ENCODE data around the gene TBX3. TPM values are rescaled to one million over a fixed set of nuclear protein-coding genes. Genes with fewer than 3 reads are reported as not detected.

Gene TBX3
- total and polyA plus RNA-seq, 10 of the 15 experiments (the other 5 are each of a cell fraction or from before 2014, with no cell fraction given), result 0.04 to 0.28 (median 0.08) TPM; not detected in 7

GRCh38 chr12:114698566-114699163, 14.7 kb upstream of the TBX3 start:
- 0% methylated on average over 6 of the region's 6 CpGs for WGBS (ENCODE audit: insufficient coverage, insufficient replicate concordance, low lambda C conversion rate, missing lambda C conversion rate)
- CTCF ChIA-PET, result no interaction called here
- H3K4me1 ChIP-seq (ENCODE audit: control insufficient read depth, insufficient read depth, low read length), result no peaks in the 10 kb centered on the region
- no peaks in the 10 kb centered on the region for H4K20me1 ChIP-seq (ENCODE audit: control insufficient read depth, insufficient read depth)
- H3K4me3 ChIP-seq, result no peak overlapping the region
- no peak overlapping the region for H3K27ac ChIP-seq (ENCODE audit: control insufficient read depth, insufficient read depth)
- H3K27me3 ChIP-seq (replicated peaks in 1 of 2; ENCODE audit: control insufficient read depth in 2 of 2, insufficient read depth in 2 of 2, low read length in 1 of 2), result peaks cover 4 to 10% of the 10 kb centered on the region in 2 experiments
- no peak for ATAC-seq
- SMC1A ChIA-PET (ENCODE audit: uncharacterized antibody, unreplicated experiment), result no interaction called here
- no peaks in the 10 kb centered on the region for H3K36me3 ChIP-seq (ENCODE audit: control insufficient read depth in 2 of 2, insufficient read depth in 2 of 2, low read length in 1 of 2)
- in situ Hi-C loops (cut with MboI) (no loop called here), intact Hi-C loops (cut with micrococcal nuclease; ENCODE audit: unreplicated experiment) (no loop called here)
- H3K4me2 ChIP-seq (ENCODE audit: control insufficient read depth, insufficient read depth), result no peak overlapping the region
- no peak for TF ChIP-seq FOXK2 (IDR thresholded peaks at IDR 0.05)
- no peak for DNase-seq (ENCODE audit: low read depth, low spot score)
- RAD21 ChIA-PET (ENCODE audit: unreplicated experiment), result no interaction called here
- no TSS peak for BruUV-seq (replicated peaks)
- no peak overlapping the region for H2AFZ ChIP-seq (ENCODE audit: control insufficient read depth, low read depth, low read length)
- POLR2A ChIA-PET, result no interaction called here
- FAIRE-seq, result no peak
- H3K79me2 ChIP-seq (ENCODE audit: control insufficient read depth, insufficient read depth, low read length), result no peaks in the 10 kb centered on the region
- no peaks in the 10 kb centered on the region; the same call in 2 of the 3 replicates for H3K9me3 ChIP-seq (replicated peaks; ENCODE audit: control insufficient read depth, insufficient read depth, low read length)
- H3K9ac ChIP-seq (ENCODE audit: control insufficient read depth, insufficient read depth, low read length), result no peak overlapping the region

DNA sequence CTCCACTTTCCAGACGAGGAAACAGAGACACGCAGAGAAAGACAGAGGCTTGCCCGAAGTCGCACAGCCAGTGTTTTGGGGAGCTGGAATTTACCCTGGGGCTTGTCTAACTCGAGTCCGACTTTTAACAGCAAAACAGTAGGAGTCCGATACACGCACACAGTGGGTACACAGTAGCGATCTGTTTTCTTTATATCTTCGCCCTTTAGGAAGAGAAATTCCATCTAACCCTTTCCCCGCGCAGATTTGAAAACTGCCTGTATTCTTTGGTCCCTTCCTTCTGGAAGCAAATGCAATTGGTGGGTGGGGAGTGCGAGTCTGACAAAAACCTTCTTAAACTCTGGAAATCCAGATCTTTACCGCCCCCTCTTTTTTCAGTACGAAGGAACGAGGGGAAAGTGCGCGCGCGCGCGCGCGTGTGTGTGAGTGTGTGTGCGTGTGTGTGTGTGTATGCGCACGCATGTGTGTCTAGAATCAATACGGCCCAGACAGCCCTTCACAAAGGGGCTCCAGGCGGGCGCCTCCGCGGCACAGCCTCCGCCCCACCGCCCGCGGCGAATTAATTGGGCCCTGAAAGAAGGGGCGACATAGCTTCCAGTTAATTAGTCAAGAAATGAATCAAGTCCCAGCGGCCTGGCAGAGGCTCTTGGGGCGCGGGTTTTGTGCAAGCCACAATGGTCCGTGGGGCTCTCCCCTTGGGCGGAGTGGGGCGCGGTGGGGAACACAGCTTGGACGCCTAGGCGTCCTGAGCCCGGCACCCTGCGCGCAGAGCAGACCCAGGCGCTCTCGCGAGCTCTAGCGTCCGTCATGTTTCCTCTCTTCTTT, 14.0 kb upstream of the TBX3 start:
- BruUV-seq (replicated peaks), result no TSS peak
- Histone ChIP-seq H3K27ac (ENCODE audit: control insufficient read depth, insufficient read depth) (no peak overlapping the region), H3K4me1 (ENCODE audit: control insufficient read depth, insufficient read depth, low read length) (no peaks in the 10 kb centered on the region), H3K27me3 (replicated peaks in 1 of 2; ENCODE audit: control insufficient read depth in 2 of 2, insufficient read depth in 2 of 2, low read length in 1 of 2) (peaks cover 4 to 10% of the 10 kb centered on the region in 2 experiments), H3K4me2 (ENCODE audit: control insufficient read depth, insufficient read depth) (no peak overlapping the region), H3K79me2 (ENCODE audit: control insufficient read depth, insufficient read depth, low read length) (no peaks in the 10 kb centered on the region), H3K9ac (ENCODE audit: control insufficient read depth, insufficient read depth, low read length) (no peak overlapping the region), H4K20me1 (ENCODE audit: control insufficient read depth, insufficient read depth) (no peaks in the 10 kb centered on the region), H2AFZ (ENCODE audit: control insufficient read depth, low read depth, low read length) (no peak overlapping the region), H3K4me3 (no peak overlapping the region), H3K9me3 (replicated peaks; ENCODE audit: control insufficient read depth, insufficient read depth, low read length) (no peaks in the 10 kb centered on the region; the same call in 2 of the 3 replicates), H3K36me3 (ENCODE audit: control insufficient read depth in 2 of 2, insufficient read depth in 2 of 2, low read length in 1 of 2) (no peaks in the 10 kb centered on the region)
- intact Hi-C loops (cut with micrococcal nuclease; ENCODE audit: unreplicated experiment), result no loop called here
- TF ChIP-seq PML (IDR thresholded peaks at IDR 0.05; ENCODE audit: low read length) (no peak), ZNF384 (IDR thresholded peaks at IDR 0.05; ENCODE audit: borderline replicate concordance, low read depth, low read length) (no peak)
- no peak for ATAC-seq
- ChIA-PET SMC1A (ENCODE audit: uncharacterized antibody, unreplicated experiment) (no interaction called here), CTCF (no interaction called here), POLR2A (no interaction called here), RAD21 (ENCODE audit: unreplicated experiment) (no interaction called here)
- 45% methylated on average over 52 of the region's 55 CpGs for WGBS (ENCODE audit: insufficient coverage, insufficient replicate concordance, low lambda C conversion rate, missing lambda C conversion rate)
- in situ Hi-C loops (cut with MboI), result no loop called here
- FAIRE-seq, result no peak
- DNase-seq (ENCODE audit: low read depth, low spot score), result no peak
